ENCODE results near the gene TBL1Y. TPM values are rescaled to one million over a fixed set of nuclear protein-coding genes. Genes with fewer than 3 reads are reported as not detected.
A peak's percentile ranks its signal among the peaks of the same experiment; 100 is the strongest.
"Not testable (repeated sequence)": the region's sequence is repeated elsewhere in the genome, so short reads cannot be mapped to it uniquely, and the experiment has no call there.

The TBL1Y gene
- polyA plus RNA-seq, 1 donor: 2.8 TPM

- not testable (repeated sequence) for DNase-seq; H3K4me1 ChIP-seq (ENCODE audit: control insufficient read depth, insufficient read depth, low read length); H3K27ac ChIP-seq (ENCODE audit: low read length); H3K9me3 ChIP-seq (ENCODE audit: control insufficient read depth, low read depth, low read length); H3K27me3 ChIP-seq (ENCODE audit: control insufficient read depth, insufficient read depth, low read length); H3K4me3 ChIP-seq (ENCODE audit: low read length); H3K36me3 ChIP-seq (ENCODE audit: control insufficient read depth, insufficient read depth, low read length)
- 86% methylated on average over 1 of the region's 3 CpGs for WGBS (ENCODE audit: insufficient coverage, low lambda C conversion rate)
These were observed 142.0 kb downstream of the TBL1Y start for GRCh38 chrY:7052461-7052860.

DNA sequence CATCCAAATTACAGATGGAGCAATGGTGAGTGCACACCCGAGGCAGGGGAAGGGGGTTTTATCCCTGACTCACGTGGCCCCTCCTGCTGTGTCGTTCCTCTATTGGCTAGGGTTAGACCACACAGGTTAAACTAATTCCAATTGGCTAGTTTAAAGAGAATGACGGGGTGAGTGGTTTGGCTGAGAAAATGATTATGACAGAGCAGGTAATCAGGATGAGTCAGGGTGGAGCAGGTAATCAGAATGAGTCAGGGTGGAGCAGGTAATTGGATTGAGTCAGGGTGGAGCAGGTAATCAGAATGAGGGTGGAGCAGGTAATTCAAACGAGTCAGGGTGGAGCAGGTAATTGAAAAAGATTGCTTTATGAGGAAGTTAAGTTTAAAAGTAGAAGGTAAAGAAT, 146.4 kb downstream of the TBL1Y start:
- H3K4me1 ChIP-seq (ENCODE audit: control insufficient read depth, insufficient read depth, low read length): no peaks in the 10 kb centered on the region
- no peaks in the 10 kb centered on the region for H3K36me3 ChIP-seq (ENCODE audit: control insufficient read depth, insufficient read depth, low read length)
- no peak overlapping the region for H3K4me3 ChIP-seq (ENCODE audit: low read length)
- peak; percentile 1 to 20 for DNase-seq
- no peaks in the 10 kb centered on the region for H3K9me3 ChIP-seq (ENCODE audit: control insufficient read depth, low read depth, low read length)
- no peak overlapping the region for H3K27ac ChIP-seq (ENCODE audit: low read length)
- no peaks in the 10 kb centered on the region for H3K27me3 ChIP-seq (ENCODE audit: control insufficient read depth, insufficient read depth, low read length)
- 30% methylated on average over 1 of the region's 5 CpGs for WGBS (ENCODE audit: insufficient coverage, low lambda C conversion rate)

DNA sequence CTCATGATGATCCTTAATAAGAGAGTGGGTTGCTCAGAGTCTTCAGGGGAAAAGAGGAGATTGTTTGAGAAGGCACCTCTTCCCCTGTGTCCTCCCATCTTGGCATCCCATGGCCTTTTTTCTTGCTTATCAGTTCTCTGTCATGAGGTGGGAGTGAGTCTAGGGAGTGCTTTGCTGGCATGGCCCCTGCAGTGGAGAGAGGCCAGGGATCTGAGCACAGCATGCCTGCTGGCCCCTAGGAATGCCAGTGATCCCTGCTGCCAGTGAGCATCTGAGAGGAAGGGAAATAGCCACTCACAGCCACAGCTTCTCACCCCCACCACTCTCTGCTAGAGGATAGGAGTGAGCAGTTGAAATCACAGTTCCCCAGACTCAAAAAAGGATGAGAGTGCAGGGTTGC, 168.2 kb downstream of the TBL1Y start:
- DNase-seq: no peak
- Histone ChIP-seq H3K4me1 (ENCODE audit: control insufficient read depth, insufficient read depth, low read length) (no peaks in the 10 kb centered on the region), H3K9me3 (ENCODE audit: control insufficient read depth, low read depth, low read length) (no peaks in the 10 kb centered on the region), H3K27ac (ENCODE audit: low read length) (no peak overlapping the region), H3K27me3 (ENCODE audit: control insufficient read depth, insufficient read depth, low read length) (no peaks in the 10 kb centered on the region), H3K36me3 (ENCODE audit: control insufficient read depth, insufficient read depth, low read length) (no peaks in the 10 kb centered on the region), H3K4me3 (ENCODE audit: low read length) (no peak overlapping the region)

GRCh38 chrY:7080548-7080947, 170.1 kb downstream of the TBL1Y start:
- H3K4me1 ChIP-seq (ENCODE audit: control insufficient read depth, insufficient read depth, low read length); H3K4me3 ChIP-seq (ENCODE audit: low read length); H3K27me3 ChIP-seq (ENCODE audit: control insufficient read depth, insufficient read depth, low read length); H3K27ac ChIP-seq (ENCODE audit: low read length); H3K9me3 ChIP-seq (ENCODE audit: control insufficient read depth, low read depth, low read length); DNase-seq; H3K36me3 ChIP-seq (ENCODE audit: control insufficient read depth, insufficient read depth, low read length): not testable (repeated sequence)
- no CpG with 5 or more reads among the region's 4 CpGs for WGBS (ENCODE audit: insufficient coverage, low lambda C conversion rate)

DNA sequence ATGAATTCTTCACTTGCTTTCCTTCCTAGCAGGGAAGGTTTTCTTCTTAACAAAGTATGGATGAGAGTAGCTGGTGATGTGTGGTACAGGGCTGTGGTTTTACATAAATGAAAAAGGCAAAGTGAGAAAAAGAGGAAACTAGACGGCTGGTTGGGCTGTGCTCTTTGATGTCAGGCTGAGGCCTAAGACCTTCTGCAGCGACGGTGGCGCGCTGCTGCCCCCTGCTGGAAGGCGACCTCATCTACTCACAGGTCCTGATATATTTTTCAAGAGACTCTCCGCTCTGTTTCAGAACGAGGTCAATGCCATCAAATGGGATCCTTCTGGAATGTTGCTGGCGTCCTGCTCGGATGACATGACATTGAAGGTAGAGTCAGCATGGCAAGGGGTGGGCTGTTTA, 175.1 kb downstream of the TBL1Y start:
- no peaks in the 10 kb centered on the region for H3K36me3 ChIP-seq (ENCODE audit: control insufficient read depth, insufficient read depth, low read length)
- DNase-seq: peak in 1 of 2 donors; percentile 49
- no peaks in the 10 kb centered on the region for H3K9me3 ChIP-seq (ENCODE audit: control insufficient read depth, low read depth, low read length)
- WGBS (ENCODE audit: insufficient coverage, low lambda C conversion rate): no CpG with 5 or more reads among the region's 10 CpGs
- no peaks in the 10 kb centered on the region for H3K27me3 ChIP-seq (ENCODE audit: control insufficient read depth, insufficient read depth, low read length)
- H3K27ac ChIP-seq (ENCODE audit: low read length): no peak overlapping the region
- H3K4me3 ChIP-seq (ENCODE audit: low read length): no peak overlapping the region
- H3K4me1 ChIP-seq (ENCODE audit: control insufficient read depth, insufficient read depth, low read length): no peaks in the 10 kb centered on the region

DNA sequence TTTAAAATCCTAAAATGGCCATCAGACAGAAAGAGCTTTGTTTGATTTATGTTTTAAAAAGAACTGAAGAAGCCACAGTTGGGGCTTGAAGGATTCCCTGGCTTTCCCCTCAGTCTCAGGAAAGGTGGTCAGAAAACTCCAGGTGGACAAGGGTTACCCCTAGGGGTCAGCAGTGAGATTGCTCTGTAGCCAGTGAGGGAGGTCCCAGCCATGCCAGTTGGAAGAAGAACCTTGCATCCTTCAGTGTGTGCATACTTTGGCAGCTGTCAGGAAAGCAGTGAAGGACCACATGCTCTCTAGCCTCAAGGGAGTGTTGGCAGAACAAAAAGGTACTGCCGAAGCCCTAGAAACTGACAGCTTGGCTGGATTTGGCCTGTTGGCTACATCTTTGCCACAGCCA, 182.3 kb downstream of the TBL1Y start:
- DNase-seq: no peak
- no peaks in the 10 kb centered on the region for H3K27me3 ChIP-seq (ENCODE audit: control insufficient read depth, insufficient read depth, low read length)
- H3K27ac ChIP-seq (ENCODE audit: low read length): no peak overlapping the region
- H3K4me3 ChIP-seq (ENCODE audit: low read length): no peak overlapping the region
- no peaks in the 10 kb centered on the region for H3K36me3 ChIP-seq (ENCODE audit: control insufficient read depth, insufficient read depth, low read length)
- no peaks in the 10 kb centered on the region for H3K4me1 ChIP-seq (ENCODE audit: control insufficient read depth, insufficient read depth, low read length)
- no peaks in the 10 kb centered on the region for H3K9me3 ChIP-seq (ENCODE audit: control insufficient read depth, low read depth, low read length)
- no CpG with 5 or more reads among the region's 1 CpG for WGBS (ENCODE audit: insufficient coverage, low lambda C conversion rate)

GRCh38 chrY:7094365-7094764, 183.9 kb downstream of the TBL1Y start:
- no peak for DNase-seq
- no peaks in the 10 kb centered on the region for H3K4me1 ChIP-seq (ENCODE audit: control insufficient read depth, insufficient read depth, low read length)
- no peak overlapping the region for H3K27ac ChIP-seq (ENCODE audit: low read length)
- H3K27me3 ChIP-seq (ENCODE audit: control insufficient read depth, insufficient read depth, low read length): no peaks in the 10 kb centered on the region
- no peak overlapping the region for H3K4me3 ChIP-seq (ENCODE audit: low read length)
- no peaks in the 10 kb centered on the region for H3K36me3 ChIP-seq (ENCODE audit: control insufficient read depth, insufficient read depth, low read length)
- H3K9me3 ChIP-seq (ENCODE audit: control insufficient read depth, low read depth, low read length): no peaks in the 10 kb centered on the region
- WGBS (ENCODE audit: insufficient coverage, low lambda C conversion rate): no CpG with 5 or more reads among the region's 2 CpGs

GRCh38 chrY:7097021-7097420, 186.5 kb downstream of the TBL1Y start:
- Histone ChIP-seq H3K27me3 (ENCODE audit: control insufficient read depth, insufficient read depth, low read length) (no peaks in the 10 kb centered on the region), H3K4me1 (ENCODE audit: control insufficient read depth, insufficient read depth, low read length) (no peaks in the 10 kb centered on the region), H3K36me3 (ENCODE audit: control insufficient read depth, insufficient read depth, low read length) (no peaks in the 10 kb centered on the region), H3K27ac (ENCODE audit: low read length) (no peak overlapping the region), H3K4me3 (ENCODE audit: low read length) (no peak overlapping the region), H3K9me3 (ENCODE audit: control insufficient read depth, low read depth, low read length) (no peaks in the 10 kb centered on the region)
- DNase-seq: no peak
- WGBS (ENCODE audit: insufficient coverage, low lambda C conversion rate): no CpG with 5 or more reads among the region's 3 CpGs

DNA sequence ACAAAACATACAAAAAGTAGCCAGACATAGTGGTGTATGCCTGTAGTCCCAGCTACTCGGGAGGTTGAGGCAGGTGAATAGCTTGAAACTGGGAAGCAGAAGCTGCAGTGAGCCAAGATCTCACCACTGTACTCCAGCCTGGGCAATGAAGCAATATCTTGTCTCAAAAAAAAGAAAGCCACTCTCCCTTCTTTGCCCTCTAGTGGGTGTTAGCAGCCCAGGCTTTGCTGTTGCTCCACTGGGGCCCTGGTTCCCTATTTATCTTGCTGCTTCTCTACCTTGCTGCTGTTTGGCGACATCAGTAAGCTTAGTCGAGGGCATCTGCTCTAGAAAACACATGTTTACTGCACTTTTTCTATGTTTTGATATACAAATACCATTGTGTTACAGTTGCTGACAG, 189.2 kb downstream of the TBL1Y start:
- no peaks in the 10 kb centered on the region for H3K4me1 ChIP-seq (ENCODE audit: control insufficient read depth, insufficient read depth, low read length)
- no peaks in the 10 kb centered on the region for H3K9me3 ChIP-seq (ENCODE audit: control insufficient read depth, low read depth, low read length)
- H3K36me3 ChIP-seq (ENCODE audit: control insufficient read depth, insufficient read depth, low read length): no peaks in the 10 kb centered on the region
- no peak overlapping the region for H3K4me3 ChIP-seq (ENCODE audit: low read length)
- no peak for DNase-seq
- no peaks in the 10 kb centered on the region for H3K27me3 ChIP-seq (ENCODE audit: control insufficient read depth, insufficient read depth, low read length)
- no CpG with 5 or more reads among the region's 3 CpGs for WGBS (ENCODE audit: insufficient coverage, low lambda C conversion rate)
- H3K27ac ChIP-seq (ENCODE audit: low read length): no peak overlapping the region

- DNase-seq: no peak
- Histone ChIP-seq H3K4me3 (ENCODE audit: low read length) (no peak overlapping the region), H3K36me3 (ENCODE audit: control insufficient read depth, insufficient read depth, low read length) (no peaks in the 10 kb centered on the region), H3K9me3 (ENCODE audit: control insufficient read depth, low read depth, low read length) (no peaks in the 10 kb centered on the region), H3K27ac (ENCODE audit: low read length) (no peak overlapping the region), H3K4me1 (ENCODE audit: control insufficient read depth, insufficient read depth, low read length) (no peaks in the 10 kb centered on the region), H3K27me3 (ENCODE audit: control insufficient read depth, insufficient read depth, low read length) (no peaks in the 10 kb centered on the region)
- no CpG with 5 or more reads among the region's 1 CpG for WGBS (ENCODE audit: insufficient coverage, low lambda C conversion rate)
These were observed 192.2 kb downstream of the TBL1Y start for GRCh38 chrY:7102680-7103079.

DNA sequence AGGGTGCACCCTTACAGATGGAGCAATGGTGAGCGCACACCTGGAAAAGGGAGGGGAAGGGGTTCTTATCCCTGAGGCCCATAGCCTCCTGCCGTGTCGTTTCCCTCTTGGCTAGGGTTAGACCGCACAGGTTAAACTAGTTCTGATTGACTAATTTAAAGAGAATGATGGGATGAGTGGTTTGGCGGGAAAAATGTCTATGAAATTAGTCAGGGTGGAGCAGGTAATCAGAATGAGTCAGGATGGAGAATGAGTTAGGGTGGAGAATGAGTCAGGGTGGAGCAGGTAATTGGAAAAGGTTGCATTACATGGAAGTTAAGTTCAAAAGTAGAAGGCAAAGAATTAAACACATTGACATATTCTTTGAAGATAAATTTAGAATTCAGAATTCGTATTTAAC, 196.7 kb downstream of the TBL1Y start:
- H3K9me3 ChIP-seq (ENCODE audit: control insufficient read depth, low read depth, low read length): no peaks in the 10 kb centered on the region
- H3K4me1 ChIP-seq (ENCODE audit: control insufficient read depth, insufficient read depth, low read length): no peaks in the 10 kb centered on the region
- H3K36me3 ChIP-seq (ENCODE audit: control insufficient read depth, insufficient read depth, low read length): no peaks in the 10 kb centered on the region
- DNase-seq: no peak
- no CpG with 5 or more reads among the region's 6 CpGs for WGBS (ENCODE audit: insufficient coverage, low lambda C conversion rate)
- no peaks in the 10 kb centered on the region for H3K27me3 ChIP-seq (ENCODE audit: control insufficient read depth, insufficient read depth, low read length)
- H3K27ac ChIP-seq (ENCODE audit: low read length): no peak overlapping the region
- H3K4me3 ChIP-seq (ENCODE audit: low read length): no peak overlapping the region
